SJCRH30 (cell line): Measurements from ENCODE around the gene LRRFIP2. TPM values are rescaled to one million over a fixed set of nuclear protein-coding genes. Genes with fewer than 3 reads are reported as not detected.

ENCODE experiments used
- DNase-seq, 2 experiments: peaks; one replicate each; pipeline ENCODE4 v3.0.0-alpha.2; 2015 to 2020
- H3K27ac ChIP-seq: fragments of 250-450 bp; sonication (Bioruptor Pico); 2 replicates; pipeline ENCODE4 v1.5.1; 2020; ENCODE audit warnings: mild to moderate bottlenecking, moderate library complexity
- H3K27me3 ChIP-seq: fragments of 250-450 bp; sonication (Bioruptor Pico); 2 replicates; pipeline ENCODE4 v1.5.1; 2020; ENCODE audit warnings: mild to moderate bottlenecking, moderate library complexity
- H3K36me3 ChIP-seq: fragments of 250-450 bp; sonication (Bioruptor Pico); 2 replicates; pipeline ENCODE4 v1.5.1; 2020; ENCODE audit warnings: mild to moderate bottlenecking, moderate library complexity
- H3K4me1 ChIP-seq: fragments of 250-450 bp; sonication (Bioruptor Pico); 2 replicates; pipeline ENCODE4 v1.5.1; 2020; ENCODE audit warnings: mild to moderate bottlenecking, moderate library complexity
- H3K4me3 ChIP-seq: fragments of 250-450 bp; sonication (Bioruptor Pico); 2 replicates; pipeline ENCODE4 v1.5.1; 2020; ENCODE audit warnings: mild to moderate bottlenecking, moderate library complexity
- H3K9me3 ChIP-seq: fragments of 250-450 bp; sonication (Bioruptor Pico); replicated peaks from 2 replicates; pipeline ENCODE4 v1.5.1; 2020; ENCODE audit warnings: mild to moderate bottlenecking, moderate library complexity
- total RNA-seq: library from RNA; depleted of rRNA; stranded (reverse); fragments of >200 nt; shearing (Covaris generic); gene quantifications from 2 replicates; pipeline ENCODE4 v1.2.3, GENCODE V29; 2014

Gene LRRFIP2
- total RNA-seq, 1 experiment from 2014 or later = 34.5 TPM

- peaks cover 7% of the 10 kb centered on the region for H3K4me1 ChIP-seq
- no peaks in the 10 kb centered on the region for H3K27me3 ChIP-seq
- H3K36me3 ChIP-seq = peaks cover 6% of the 10 kb centered on the region; the same call in 1 of the 2 replicates
- H3K4me3 ChIP-seq = no peak overlapping the region
- no peak overlapping the region for H3K27ac ChIP-seq
- DNase-seq = no peak
- H3K9me3 ChIP-seq = no peaks in the 10 kb centered on the region
These were observed 74.9 kb downstream of the LRRFIP2 start for GRCh38 chr3:37099469-37099868.

GRCh38 chr3:37098884-37099283 lies 75.5 kb downstream of the LRRFIP2 start:
- no peak overlapping the region for H3K27ac ChIP-seq
- no peaks in the 10 kb centered on the region for H3K9me3 ChIP-seq

GRCh38 chr3:37097776-37098175 lies 76.6 kb downstream of the LRRFIP2 start:
- no peak for DNase-seq
- peaks cover 7% of the 10 kb centered on the region for H3K4me1 ChIP-seq
- no peak overlapping the region for H3K4me3 ChIP-seq
- no peaks in the 10 kb centered on the region for H3K9me3 ChIP-seq
- H3K36me3 ChIP-seq = peaks cover 6% of the 10 kb centered on the region; the same call in 1 of the 2 replicates
- H3K27ac ChIP-seq = no peak overlapping the region
- H3K27me3 ChIP-seq = no peaks in the 10 kb centered on the region

More at GRCh38 chr3:37098884-37099283, 75.5 kb downstream of the LRRFIP2 start:
- DNase-seq = no peak
- Histone ChIP-seq H3K4me3 (no peak overlapping the region), H3K36me3 (peaks cover 6% of the 10 kb centered on the region; the same call in 1 of the 2 replicates), H3K4me1 (peaks cover 7% of the 10 kb centered on the region), H3K27me3 (no peaks in the 10 kb centered on the region)

GRCh38 chr3:37096975-37097374 lies 77.4 kb downstream of the LRRFIP2 start:
- H3K36me3 ChIP-seq = peaks cover 6% of the 10 kb centered on the region; the same call in 1 of the 2 replicates
- no peak for DNase-seq
- no peaks in the 10 kb centered on the region for H3K9me3 ChIP-seq
- no peak overlapping the region for H3K27ac ChIP-seq
- peaks cover 7% of the 10 kb centered on the region for H3K4me1 ChIP-seq
- no peaks in the 10 kb centered on the region for H3K27me3 ChIP-seq
- no peak overlapping the region for H3K4me3 ChIP-seq

- H3K27ac ChIP-seq = no peak overlapping the region; the same call in 1 of the 2 replicates
- H3K36me3 ChIP-seq = peaks cover 6% of the 10 kb centered on the region; the same call in 1 of the 2 replicates
- DNase-seq = peak in 1 of 2 experiments; percentile 18
- no peaks in the 10 kb centered on the region for H3K9me3 ChIP-seq
- no peak overlapping the region for H3K4me3 ChIP-seq
- peaks cover 7% of the 10 kb centered on the region for H3K4me1 ChIP-seq
- H3K27me3 ChIP-seq = no peaks in the 10 kb centered on the region
These were observed 78.1 kb downstream of the LRRFIP2 start for GRCh38 chr3:37096288-37096687.

GRCh38 chr3:37094636-37095035 lies 79.7 kb downstream of the LRRFIP2 start:
- H3K27ac ChIP-seq = no peak overlapping the region
- DNase-seq = no peak
- H3K4me1 ChIP-seq = peaks cover 7% of the 10 kb centered on the region
- H3K36me3 ChIP-seq = peaks cover 6% of the 10 kb centered on the region; the same call in 1 of the 2 replicates
- H3K4me3 ChIP-seq = no peak overlapping the region
- no peaks in the 10 kb centered on the region for H3K27me3 ChIP-seq
- no peaks in the 10 kb centered on the region for H3K9me3 ChIP-seq

- no peaks in the 10 kb centered on the region for H3K9me3 ChIP-seq
- H3K4me1 ChIP-seq = peaks cover 7% of the 10 kb centered on the region
- no peak for DNase-seq
- H3K4me3 ChIP-seq = no peak overlapping the region
- H3K27me3 ChIP-seq = no peaks in the 10 kb centered on the region
- H3K36me3 ChIP-seq = peaks cover 6% of the 10 kb centered on the region; the same call in 1 of the 2 replicates
- H3K27ac ChIP-seq = no peak overlapping the region
These were observed 80.9 kb downstream of the LRRFIP2 start for GRCh38 chr3:37093481-37093880.

- Histone ChIP-seq H3K36me3 (peaks cover 6% of the 10 kb centered on the region; the same call in 1 of the 2 replicates), H3K9me3 (no peaks in the 10 kb centered on the region), H3K4me3 (no peak overlapping the region), H3K27ac (no peak overlapping the region), H3K27me3 (no peaks in the 10 kb centered on the region), H3K4me1 (peaks cover 7% of the 10 kb centered on the region)
- DNase-seq = no peak
These were observed 81.9 kb downstream of the LRRFIP2 start for GRCh38 chr3:37092484-37092883.

- Histone ChIP-seq H3K36me3 (no peaks in the 10 kb centered on the region), H3K4me3 (no peak overlapping the region), H3K27ac (no peak overlapping the region), H3K4me1 (no peaks in the 10 kb centered on the region), H3K27me3 (no peaks in the 10 kb centered on the region), H3K9me3 (no peaks in the 10 kb centered on the region)
- no peak for DNase-seq
These were observed 86.5 kb downstream of the LRRFIP2 start for GRCh38 chr3:37087870-37088269.

- DNase-seq = no peak
- Histone ChIP-seq H3K36me3 (no peaks in the 10 kb centered on the region), H3K27ac (no peak overlapping the region), H3K9me3 (no peaks in the 10 kb centered on the region), H3K4me3 (no peak overlapping the region), H3K27me3 (no peaks in the 10 kb centered on the region), H3K4me1 (no peaks in the 10 kb centered on the region)
These were observed 87.5 kb downstream of the LRRFIP2 start for GRCh38 chr3:37086918-37087317.

- H3K4me3 ChIP-seq = no peak overlapping the region
- H3K27ac ChIP-seq = no peak overlapping the region
- H3K9me3 ChIP-seq = no peaks in the 10 kb centered on the region
- DNase-seq = no peak
- H3K36me3 ChIP-seq = no peaks in the 10 kb centered on the region
- no peaks in the 10 kb centered on the region for H3K4me1 ChIP-seq
- no peaks in the 10 kb centered on the region for H3K27me3 ChIP-seq
These were observed 92.1 kb downstream of the LRRFIP2 start for GRCh38 chr3:37082317-37082716.

- Histone ChIP-seq H3K9me3 (no peaks in the 10 kb centered on the region), H3K27ac (no peak overlapping the region), H3K36me3 (no peaks in the 10 kb centered on the region; the same call in 1 of the 2 replicates), H3K4me1 (peaks cover 28% of the 10 kb centered on the region), H3K4me3 (no peak overlapping the region), H3K27me3 (no peaks in the 10 kb centered on the region)
- no peak for DNase-seq
These were observed 98.4 kb downstream of the LRRFIP2 start for GRCh38 chr3:37075955-37076354.

- peak in 1 of 2 experiments; percentile 14 for DNase-seq
- Histone ChIP-seq H3K4me3 (no peak overlapping the region), H3K27ac (no peak overlapping the region)
These were observed 100.2 kb downstream of the LRRFIP2 start for GRCh38 chr3:37074178-37074577.

GRCh38 chr3:37072892-37073291 lies 101.5 kb downstream of the LRRFIP2 start:
- H3K4me1 ChIP-seq = peaks cover 28% of the 10 kb centered on the region
- peak overlapping the region; percentile 25 for H3K4me3 ChIP-seq
- H3K27ac ChIP-seq = peak overlapping the region; percentile 75

More at GRCh38 chr3:37074178-37074577, 100.2 kb downstream of the LRRFIP2 start:
- H3K27me3 ChIP-seq = no peaks in the 10 kb centered on the region
- H3K36me3 ChIP-seq = no peaks in the 10 kb centered on the region; the same call in 1 of the 2 replicates
- H3K9me3 ChIP-seq = no peaks in the 10 kb centered on the region
- H3K4me1 ChIP-seq = peaks cover 28% of the 10 kb centered on the region

GRCh38 chr3:37071921-37072320 lies 102.5 kb downstream of the LRRFIP2 start:
- peak; percentile 26 to 53 for DNase-seq
- no peaks in the 10 kb centered on the region for H3K9me3 ChIP-seq
- no peak overlapping the region for H3K4me3 ChIP-seq
- no peaks in the 10 kb centered on the region; the same call in 1 of the 2 replicates for H3K36me3 ChIP-seq
- H3K27ac ChIP-seq = peak overlapping the region; percentile 75; the same call in 1 of the 2 replicates
- H3K27me3 ChIP-seq = no peaks in the 10 kb centered on the region
- peaks cover 28% of the 10 kb centered on the region for H3K4me1 ChIP-seq

More at GRCh38 chr3:37072892-37073291, 101.5 kb downstream of the LRRFIP2 start:
- Histone ChIP-seq H3K36me3 (no peaks in the 10 kb centered on the region; the same call in 1 of the 2 replicates), H3K9me3 (no peaks in the 10 kb centered on the region), H3K27me3 (no peaks in the 10 kb centered on the region)
- peak; percentile 71 to 85 for DNase-seq

GRCh38 chr3:37068031-37068430 lies 106.4 kb downstream of the LRRFIP2 start:
- Histone ChIP-seq H3K27me3 (no peaks in the 10 kb centered on the region), H3K4me3 (no peak overlapping the region), H3K36me3 (peaks cover 3% of the 10 kb centered on the region; the same call in 1 of the 2 replicates), H3K27ac (no peak overlapping the region), H3K4me1 (peaks cover 13% of the 10 kb centered on the region), H3K9me3 (no peaks in the 10 kb centered on the region)
- no peak for DNase-seq
